Fibroblast of skin of scalp (primary cell): ENCODE results near the gene PRAMEF5. TPM values are rescaled to one million over a fixed set of nuclear protein-coding genes. Genes with fewer than 3 reads are reported as not detected.
"Not testable (repeated sequence)": the region's sequence is repeated elsewhere in the genome, so short reads cannot be mapped to it uniquely, and the experiment has no call there.

Source experiments
- DNase-seq: peaks from one replicate; pipeline ENCODE4 v3.0.0-alpha.2; 2013
- polyA plus RNA-seq, 2 experiments: library from polyadenylated mRNA; unstranded; fragments of 120-200 nt; gene quantifications; one replicate each; pipeline ENCODE4 v1.2.1, GENCODE V29; 2013; ENCODE audit not compliant: insufficient read length in 2 of 2

The PRAMEF5 gene
- polyA plus RNA-seq (2013, experiment 1 of 2; ENCODE audit: insufficient read length), result not detected
- polyA plus RNA-seq (2013, experiment 2 of 2; ENCODE audit: insufficient read length), result not detected

GRCh38 chr1:13253898-13254297 lies at the start of gene PRAMEF5:
TSS of gene PRAMEF5 (plus strand) at chr1:13254198. CDS start at chr1:13259269, 5,071 bp downstream.
- DNase-seq, result not testable (repeated sequence)

DNA sequence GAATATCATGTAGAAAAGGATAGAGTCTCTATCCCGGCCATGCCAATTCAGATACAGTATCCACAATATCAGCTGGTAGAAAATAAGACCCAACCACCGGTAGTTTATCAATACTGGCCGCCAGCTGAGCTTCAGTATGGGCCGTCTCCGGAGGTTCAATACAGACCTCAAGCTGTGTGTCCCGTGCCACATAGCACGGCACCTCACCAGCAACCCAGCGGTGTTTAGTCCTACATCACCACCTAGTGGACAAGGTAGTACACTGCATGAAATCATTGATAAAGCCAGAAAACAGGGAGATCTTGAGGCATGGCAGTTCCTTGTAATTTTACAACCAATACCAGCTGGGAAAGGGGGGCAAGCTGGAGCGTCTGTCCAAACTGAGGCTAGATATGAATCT lies 45.3 kb upstream of the PRAMEF5 start:
- not testable (repeated sequence) for DNase-seq

- DNase-seq, result not testable (repeated sequence)
These were observed 37.4 kb upstream of the PRAMEF5 start for GRCh38 chr1:13216619-13217018.

DNA sequence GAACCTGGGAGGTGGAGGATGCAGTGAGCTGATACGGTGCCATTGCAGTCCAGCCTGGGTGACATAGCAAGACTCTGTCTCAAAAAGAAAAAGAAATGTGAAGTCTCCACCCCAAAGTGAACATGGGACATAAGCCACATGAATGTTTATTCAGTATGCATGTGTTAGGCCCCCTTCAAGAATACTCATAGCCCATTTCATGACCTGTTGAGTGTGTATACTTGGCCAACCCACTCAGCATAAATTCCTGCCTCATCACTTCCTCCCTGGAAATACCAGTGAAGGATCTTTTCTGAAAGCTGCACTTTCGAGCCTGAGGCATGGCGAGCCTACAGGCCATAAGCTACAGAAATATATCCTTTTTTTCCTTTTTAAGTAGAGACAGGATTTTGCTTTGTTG lies 34.8 kb upstream of the PRAMEF5 start:
- DNase-seq, result not testable (repeated sequence)

GRCh38 chr1:13222788-13223187 lies 31.2 kb upstream of the PRAMEF5 start:
- not testable (repeated sequence) for DNase-seq

- no peak for DNase-seq
These were observed 29.4 kb upstream of the PRAMEF5 start for GRCh38 chr1:13224480-13225060.

GRCh38 chr1:13225675-13226204 lies 28.3 kb upstream of the PRAMEF5 start, which contains the start of gene PRAMEF18:
TSS of gene PRAMEF18 (minus strand) at chr1:13226154. CDS start at chr1:13226106, 48 bp downstream.
- DNase-seq, result not testable (repeated sequence)

- not testable (repeated sequence) for DNase-seq
These were observed 26.5 kb upstream of the PRAMEF5 start for GRCh38 chr1:13227271-13228055.

- no peak for DNase-seq
These were observed 25.6 kb upstream of the PRAMEF5 start for GRCh38 chr1:13228343-13228781.

- DNase-seq, result not testable (repeated sequence)
These were observed 23.9 kb upstream of the PRAMEF5 start for GRCh38 chr1:13230096-13230495.

- DNase-seq, result not testable (repeated sequence)
These were observed 23.4 kb upstream of the PRAMEF5 start for GRCh38 chr1:13230601-13231000.

GRCh38 chr1:13231061-13231750 lies 22.8 kb upstream of the PRAMEF5 start:
- not testable (repeated sequence) for DNase-seq

GRCh38 chr1:13232056-13232455 lies 21.9 kb upstream of the PRAMEF5 start:
- not testable (repeated sequence) for DNase-seq

DNA sequence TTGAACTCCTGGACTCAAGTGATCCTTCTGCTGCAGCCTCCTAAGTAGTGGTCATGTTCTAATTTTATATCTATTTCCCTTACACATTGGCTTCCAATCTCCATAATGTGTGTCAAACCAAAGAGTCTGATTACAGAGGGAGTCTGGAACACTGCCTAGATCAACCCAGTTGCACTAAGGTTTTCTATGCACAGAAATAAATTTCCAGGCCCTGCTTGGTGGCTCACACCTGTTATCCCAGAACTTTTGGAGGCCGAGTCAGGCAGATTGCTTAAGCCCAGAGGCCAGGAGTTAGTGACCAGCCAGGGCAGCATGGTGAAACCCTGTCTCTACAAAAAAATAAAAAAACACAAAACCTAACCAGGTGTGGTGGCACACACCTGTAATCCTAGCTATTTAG lies 19.9 kb upstream of the PRAMEF5 start:
- DNase-seq, result not testable (repeated sequence)

GRCh38 chr1:13237572-13237971 lies 16.4 kb upstream of the PRAMEF5 start:
- DNase-seq, result not testable (repeated sequence)

GRCh38 chr1:13239633-13240032 lies 14.4 kb upstream of the PRAMEF5 start:
- DNase-seq, result not testable (repeated sequence)

DNA sequence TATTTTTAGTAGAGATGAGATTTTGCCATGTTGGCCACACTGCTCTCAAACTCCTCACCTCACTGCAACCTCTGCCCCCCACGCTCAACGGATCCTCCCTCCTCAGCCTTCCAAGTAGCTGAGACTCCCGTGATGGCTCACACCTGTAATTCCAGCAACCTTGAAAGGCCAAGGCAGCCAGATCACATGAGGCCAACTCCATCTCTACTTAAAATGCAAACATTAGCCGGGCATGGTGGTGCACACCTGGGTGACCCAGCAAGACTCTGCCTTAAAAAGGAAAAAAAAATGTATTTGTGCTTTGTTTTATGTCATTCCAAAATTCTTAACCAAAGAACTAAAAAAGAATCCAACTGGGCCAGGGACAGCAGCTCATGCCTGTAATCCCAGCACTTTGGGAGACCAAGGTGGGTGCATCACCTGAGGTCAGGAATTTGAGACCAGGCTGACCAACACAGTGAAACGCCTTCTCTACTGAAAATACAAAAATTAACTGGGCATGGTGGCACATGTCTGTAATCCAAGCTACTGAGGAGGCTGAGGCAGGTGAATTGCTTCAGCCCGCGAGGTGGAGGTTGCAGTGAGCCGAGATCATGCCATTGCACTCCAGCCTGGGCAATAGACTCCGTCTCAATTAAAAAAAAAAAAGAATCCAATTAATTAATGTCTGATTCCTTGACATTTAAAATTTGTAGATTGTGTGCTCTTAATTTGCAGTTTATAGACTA lies 10.3 kb upstream of the PRAMEF5 start:
- DNase-seq, result not testable (repeated sequence)

GRCh38 chr1:13245841-13246553 lies 8.0 kb upstream of the PRAMEF5 start:
- not testable (repeated sequence) for DNase-seq

GRCh38 chr1:13246554-13246871 lies 7.5 kb upstream of the PRAMEF5 start:
- not testable (repeated sequence) for DNase-seq

DNA sequence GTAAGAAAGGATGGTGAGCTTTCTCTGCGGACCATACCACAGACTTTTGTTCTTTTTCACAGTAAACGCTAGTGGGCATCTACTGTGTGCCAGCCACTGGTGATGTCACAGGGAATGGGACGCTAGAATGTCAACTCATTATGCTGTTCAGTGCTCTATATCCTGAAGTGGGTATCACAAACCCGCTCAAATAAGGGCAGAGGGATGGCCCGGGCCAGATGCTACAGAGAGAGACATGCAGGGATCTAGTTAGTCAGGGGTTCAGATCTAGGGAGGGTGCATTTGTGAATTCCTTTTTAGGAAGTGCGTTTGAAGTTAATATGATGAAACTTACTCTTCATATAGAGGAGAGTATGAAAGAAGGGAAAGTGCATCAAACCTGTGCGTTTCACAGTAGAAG lies 6.9 kb upstream of the PRAMEF5 start:
- not testable (repeated sequence) for DNase-seq

DNA sequence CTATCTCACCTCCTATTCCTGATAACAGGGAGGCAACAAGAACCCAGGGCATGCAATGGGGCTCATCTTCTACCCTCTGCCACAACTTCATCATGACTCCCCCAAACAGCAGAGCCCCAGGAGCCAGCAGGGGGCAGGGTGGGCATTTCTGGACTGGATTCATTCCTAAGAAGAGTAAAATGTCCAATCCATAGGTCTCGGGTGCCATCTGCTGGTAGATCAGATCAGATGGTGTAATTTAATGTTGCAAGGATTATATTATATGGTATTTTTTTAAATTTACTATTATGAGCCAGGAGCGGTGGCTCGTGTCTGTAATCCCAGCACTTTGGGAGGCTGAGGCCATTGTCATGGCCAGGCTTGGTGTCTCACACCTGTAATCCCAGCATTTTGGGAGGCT lies 11.1 kb downstream of the PRAMEF5 start:
- DNase-seq, result not testable (repeated sequence)
